ENCODE measurements around the gene RHOBTB3. TPM values are rescaled to one million over a fixed set of nuclear protein-coding genes. Genes with fewer than 3 reads are reported as not detected.

Gene RHOBTB3
- total RNA-seq, 1 experiment from 2014 or later: 95.2 TPM

GRCh38 chr5:95841914-95842812, 111.0 kb downstream of the RHOBTB3 start:
- Histone ChIP-seq H3K4me3 (ENCODE audit: low read depth in 2 of 2, low read length in 2 of 2) (no peak overlapping the region), H3K27me3 (ENCODE audit: control insufficient read depth, insufficient read depth, low read length) (no peaks in the 10 kb centered on the region), H3K4me1 (ENCODE audit: control insufficient read depth, insufficient read depth, low read length) (no peaks in the 10 kb centered on the region), H3K27ac (ENCODE audit: low read length) (no peak overlapping the region), H3K9me3 (ENCODE audit: control insufficient read depth, insufficient read depth, low read depth, low read length) (no peaks in the 10 kb centered on the region), H3K36me3 (ENCODE audit: control insufficient read depth, insufficient read depth, low read length) (no peaks in the 10 kb centered on the region)
- no TSS peak for BruUV-seq (replicated peaks)
- intact Hi-C loops (cut with micrococcal nuclease; ENCODE audit: unreplicated experiment) (no loop called here), in situ Hi-C loops (cut with HindIII; ENCODE audit: low pct_unique_long_range_greater_than_20kb, low sequenced_read_pairs) (no loop called here)
- DNase-seq (ENCODE audit: low read depth, low spot score) (no peak), ATAC-seq (no peak)
- TF ChIP-seq SIN3A (IDR thresholded peaks at IDR 0.05; ENCODE audit: borderline replicate concordance, insufficient read depth, low read depth, low read length): no peak
- no peak for TF ChIP-seq REST (IDR thresholded peaks at IDR 0.05; ENCODE audit: insufficient read depth in 1 of 2, low read depth in 2 of 2, low read length in 1 of 2)
- TF ChIP-seq TCF7L2 (IDR thresholded peaks at IDR 0.05; ENCODE audit: low read depth, low read length): no peak
- TF ChIP-seq POLR2AphosphoS5 (IDR thresholded peaks at IDR 0.05; ENCODE audit: low read depth, low read length): no peak
- TF ChIP-seq CTCF (IDR thresholded peaks at IDR 0.05): no peak
- POLR2A ChIA-PET: no interaction called here
- CTCF ChIA-PET: no interaction called here

GRCh38 chr5:95842854-95843544, 111.9 kb downstream of the RHOBTB3 start:
- POLR2A ChIA-PET: no interaction called here

More at GRCh38 chr5:95842854-95843544, 111.9 kb downstream of the RHOBTB3 start:
- no peak for DNase-seq (ENCODE audit: low read depth, low spot score)
- H3K27me3 ChIP-seq (ENCODE audit: control insufficient read depth, insufficient read depth, low read length): no peaks in the 10 kb centered on the region; the same call in 1 of the 2 replicates
- no peaks in the 10 kb centered on the region for H3K4me1 ChIP-seq (ENCODE audit: control insufficient read depth, insufficient read depth, low read length)
- TF ChIP-seq TCF7L2 (IDR thresholded peaks at IDR 0.05; ENCODE audit: low read depth, low read length) (no peak), POLR2AphosphoS5 (IDR thresholded peaks at IDR 0.05; ENCODE audit: low read depth, low read length) (no peak), SIN3A (IDR thresholded peaks at IDR 0.05; ENCODE audit: borderline replicate concordance, insufficient read depth, low read depth, low read length) (no peak), CTCF (IDR thresholded peaks at IDR 0.05) (no peak), REST (IDR thresholded peaks at IDR 0.05; ENCODE audit: insufficient read depth in 1 of 2, low read depth in 2 of 2, low read length in 1 of 2) (no peak)
- no peaks in the 10 kb centered on the region for H3K9me3 ChIP-seq (ENCODE audit: control insufficient read depth, insufficient read depth, low read depth, low read length)
- no peak overlapping the region for H3K4me3 ChIP-seq (ENCODE audit: low read depth in 2 of 2, low read length in 2 of 2)
- no TSS peak for BruUV-seq (replicated peaks)
- ATAC-seq: no peak
- intact Hi-C loops (cut with micrococcal nuclease; ENCODE audit: unreplicated experiment): no loop called here
- in situ Hi-C loops (cut with HindIII; ENCODE audit: low pct_unique_long_range_greater_than_20kb, low sequenced_read_pairs): no loop called here
- no peaks in the 10 kb centered on the region for H3K36me3 ChIP-seq (ENCODE audit: control insufficient read depth, insufficient read depth, low read length)
- no peak overlapping the region for H3K27ac ChIP-seq (ENCODE audit: low read length)
- CTCF ChIA-PET: interaction anchor here (0.7 kb wide), 1 partner anchor 9 kb away, joined by 11 read pairs; no protein-coding TSS in a partner anchor

Measured in Panc1 (cell line).